ENCODE data around the gene DDX56. TPM values are rescaled to one million over a fixed set of nuclear protein-coding genes. Genes with fewer than 3 reads are reported as not detected.

Gene DDX56
- total and polyA plus RNA-seq, 2 of the 13 experiments (the other 11 are each of a cell fraction or from before 2014, with no cell fraction given), result 82.6 to 120 TPM

DNA sequence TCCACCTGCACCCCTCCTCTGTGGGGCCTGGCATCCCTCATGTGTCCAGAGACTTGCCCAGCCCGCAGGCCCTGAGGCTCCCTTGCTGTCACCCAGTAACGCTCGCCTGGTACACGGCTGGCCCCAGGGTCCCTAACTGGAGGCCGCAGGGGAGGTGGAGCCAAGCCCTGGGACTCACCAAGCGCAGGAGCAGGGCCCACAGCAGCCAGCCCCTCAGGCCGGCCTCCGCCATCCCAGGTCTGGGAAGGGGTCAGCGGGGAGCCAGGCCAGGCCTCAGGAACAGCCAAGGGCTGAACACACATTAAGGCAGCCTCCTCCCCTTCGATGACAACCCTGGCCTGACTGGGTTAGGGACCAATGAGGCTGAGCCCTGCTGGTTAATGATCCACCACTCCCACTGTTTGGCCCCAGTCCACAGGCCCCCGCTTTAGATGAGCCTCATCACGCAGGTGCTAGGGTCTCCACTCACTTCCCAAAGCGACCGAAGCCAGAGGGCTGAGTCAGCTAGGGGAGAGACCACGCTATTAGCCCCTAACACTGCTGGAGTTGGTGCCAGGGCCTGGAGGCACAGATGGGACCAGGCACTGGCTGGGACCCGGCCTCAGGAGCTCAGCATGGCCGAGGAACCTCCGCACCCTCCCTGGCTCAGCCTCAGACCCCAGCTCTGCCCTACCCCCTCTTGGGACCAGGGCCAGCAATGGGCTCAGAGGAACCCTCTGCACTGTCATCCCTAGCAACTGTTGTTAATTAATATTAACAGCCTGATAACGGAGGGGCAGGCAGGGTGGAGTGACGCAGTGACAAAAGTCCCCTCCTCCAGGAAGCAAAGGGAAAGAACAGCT is 32.5 kb downstream of the DDX56 start, which contains the start of gene NPC1L1 (continued):
- TF ChIP-seq, protein P1, sequence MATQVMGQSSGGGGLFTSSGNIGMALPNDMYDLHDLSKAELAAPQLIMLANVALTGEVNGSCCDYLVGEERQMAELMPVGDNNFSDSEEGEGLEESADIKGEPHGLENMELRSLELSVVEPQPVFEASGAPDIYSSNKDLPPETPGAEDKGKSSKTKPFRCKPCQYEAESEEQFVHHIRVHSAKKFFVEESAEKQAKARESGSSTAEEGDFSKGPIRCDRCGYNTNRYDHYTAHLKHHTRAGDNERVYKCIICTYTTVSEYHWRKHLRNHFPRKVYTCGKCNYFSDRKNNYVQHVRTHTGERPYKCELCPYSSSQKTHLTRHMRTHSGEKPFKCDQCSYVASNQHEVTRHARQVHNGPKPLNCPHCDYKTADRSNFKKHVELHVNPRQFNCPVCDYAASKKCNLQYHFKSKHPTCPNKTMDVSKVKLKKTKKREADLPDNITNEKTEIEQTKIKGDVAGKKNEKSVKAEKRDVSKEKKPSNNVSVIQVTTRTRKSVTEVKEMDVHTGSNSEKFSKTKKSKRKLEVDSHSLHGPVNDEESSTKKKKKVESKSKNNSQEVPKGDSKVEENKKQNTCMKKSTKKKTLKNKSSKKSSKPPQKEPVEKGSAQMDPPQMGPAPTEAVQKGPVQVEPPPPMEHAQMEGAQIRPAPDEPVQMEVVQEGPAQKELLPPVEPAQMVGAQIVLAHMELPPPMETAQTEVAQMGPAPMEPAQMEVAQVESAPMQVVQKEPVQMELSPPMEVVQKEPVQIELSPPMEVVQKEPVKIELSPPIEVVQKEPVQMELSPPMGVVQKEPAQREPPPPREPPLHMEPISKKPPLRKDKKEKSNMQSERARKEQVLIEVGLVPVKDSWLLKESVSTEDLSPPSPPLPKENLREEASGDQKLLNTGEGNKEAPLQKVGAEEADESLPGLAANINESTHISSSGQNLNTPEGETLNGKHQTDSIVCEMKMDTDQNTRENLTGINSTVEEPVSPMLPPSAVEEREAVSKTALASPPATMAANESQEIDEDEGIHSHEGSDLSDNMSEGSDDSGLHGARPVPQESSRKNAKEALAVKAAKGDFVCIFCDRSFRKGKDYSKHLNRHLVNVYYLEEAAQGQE (IDR thresholded peaks at IDR 0.05; ENCODE audit: borderline replicate concordance in 1 of 2, low read depth in 1 of 2, low read length in 2 of 2), result peak in 1 of 2 experiments; percentile 64; a peak in 2 of 4 replicates
- TF ChIP-seq ZNF788 (CRISPR knock-in tag; IDR thresholded peaks at IDR 0.05; ENCODE audit: borderline replicate concordance) (peak; percentile 89; the same call in 1 of the 2 replicates), ZNF44 (CRISPR knock-in tag; IDR thresholded peaks at IDR 0.05) (no peak), KMT2B (CRISPR knock-in tag; IDR thresholded peaks at IDR 0.05) (peak; percentile 79), NFYB (CRISPR knock-in tag; IDR thresholded peaks at IDR 0.05) (peak; percentile 79), ZFP91 (CRISPR knock-in tag; IDR thresholded peaks at IDR 0.05; ENCODE audit: borderline replicate concordance) (peak; percentile 86), ESRRA (CRISPR knock-in tag; IDR thresholded peaks at IDR 0.05; ENCODE audit: low read depth) (0 out of 2 replicates have a peak, but pooled peaks have one; percentile 22), ZKSCAN8 (CRISPR knock-in tag; IDR thresholded peaks at IDR 0.05; ENCODE audit: borderline replicate concordance) (peak; percentile 46; the same call in 1 of the 2 replicates), MTA1 (CRISPR knock-in tag; IDR thresholded peaks at IDR 0.05; ENCODE audit: borderline replicate concordance) (0 out of 2 replicates have a peak, but pooled peaks have one; percentile 65), SP2 (CRISPR knock-in tag; IDR thresholded peaks at IDR 0.05) (no peak; the same call in 1 of the 2 replicates)
- TF ChIP-seq, protein P2, sequence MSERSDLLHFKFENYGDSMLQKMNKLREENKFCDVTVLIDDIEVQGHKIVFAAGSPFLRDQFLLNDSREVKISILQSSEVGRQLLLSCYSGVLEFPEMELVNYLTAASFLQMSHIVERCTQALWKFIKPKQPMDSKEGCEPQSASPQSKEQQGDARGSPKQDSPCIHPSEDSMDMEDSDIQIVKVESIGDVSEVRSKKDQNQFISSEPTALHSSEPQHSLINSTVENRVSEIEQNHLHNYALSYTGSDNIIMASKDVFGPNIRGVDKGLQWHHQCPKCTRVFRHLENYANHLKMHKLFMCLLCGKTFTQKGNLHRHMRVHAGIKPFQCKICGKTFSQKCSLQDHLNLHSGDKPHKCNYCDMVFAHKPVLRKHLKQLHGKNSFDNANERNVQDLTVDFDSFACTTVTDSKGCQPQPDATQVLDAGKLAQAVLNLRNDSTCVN (CRISPR knock-in tag; IDR thresholded peaks at IDR 0.05; ENCODE audit: borderline replicate concordance), result peak; percentile 74
- TF ChIP-seq, protein P3, sequence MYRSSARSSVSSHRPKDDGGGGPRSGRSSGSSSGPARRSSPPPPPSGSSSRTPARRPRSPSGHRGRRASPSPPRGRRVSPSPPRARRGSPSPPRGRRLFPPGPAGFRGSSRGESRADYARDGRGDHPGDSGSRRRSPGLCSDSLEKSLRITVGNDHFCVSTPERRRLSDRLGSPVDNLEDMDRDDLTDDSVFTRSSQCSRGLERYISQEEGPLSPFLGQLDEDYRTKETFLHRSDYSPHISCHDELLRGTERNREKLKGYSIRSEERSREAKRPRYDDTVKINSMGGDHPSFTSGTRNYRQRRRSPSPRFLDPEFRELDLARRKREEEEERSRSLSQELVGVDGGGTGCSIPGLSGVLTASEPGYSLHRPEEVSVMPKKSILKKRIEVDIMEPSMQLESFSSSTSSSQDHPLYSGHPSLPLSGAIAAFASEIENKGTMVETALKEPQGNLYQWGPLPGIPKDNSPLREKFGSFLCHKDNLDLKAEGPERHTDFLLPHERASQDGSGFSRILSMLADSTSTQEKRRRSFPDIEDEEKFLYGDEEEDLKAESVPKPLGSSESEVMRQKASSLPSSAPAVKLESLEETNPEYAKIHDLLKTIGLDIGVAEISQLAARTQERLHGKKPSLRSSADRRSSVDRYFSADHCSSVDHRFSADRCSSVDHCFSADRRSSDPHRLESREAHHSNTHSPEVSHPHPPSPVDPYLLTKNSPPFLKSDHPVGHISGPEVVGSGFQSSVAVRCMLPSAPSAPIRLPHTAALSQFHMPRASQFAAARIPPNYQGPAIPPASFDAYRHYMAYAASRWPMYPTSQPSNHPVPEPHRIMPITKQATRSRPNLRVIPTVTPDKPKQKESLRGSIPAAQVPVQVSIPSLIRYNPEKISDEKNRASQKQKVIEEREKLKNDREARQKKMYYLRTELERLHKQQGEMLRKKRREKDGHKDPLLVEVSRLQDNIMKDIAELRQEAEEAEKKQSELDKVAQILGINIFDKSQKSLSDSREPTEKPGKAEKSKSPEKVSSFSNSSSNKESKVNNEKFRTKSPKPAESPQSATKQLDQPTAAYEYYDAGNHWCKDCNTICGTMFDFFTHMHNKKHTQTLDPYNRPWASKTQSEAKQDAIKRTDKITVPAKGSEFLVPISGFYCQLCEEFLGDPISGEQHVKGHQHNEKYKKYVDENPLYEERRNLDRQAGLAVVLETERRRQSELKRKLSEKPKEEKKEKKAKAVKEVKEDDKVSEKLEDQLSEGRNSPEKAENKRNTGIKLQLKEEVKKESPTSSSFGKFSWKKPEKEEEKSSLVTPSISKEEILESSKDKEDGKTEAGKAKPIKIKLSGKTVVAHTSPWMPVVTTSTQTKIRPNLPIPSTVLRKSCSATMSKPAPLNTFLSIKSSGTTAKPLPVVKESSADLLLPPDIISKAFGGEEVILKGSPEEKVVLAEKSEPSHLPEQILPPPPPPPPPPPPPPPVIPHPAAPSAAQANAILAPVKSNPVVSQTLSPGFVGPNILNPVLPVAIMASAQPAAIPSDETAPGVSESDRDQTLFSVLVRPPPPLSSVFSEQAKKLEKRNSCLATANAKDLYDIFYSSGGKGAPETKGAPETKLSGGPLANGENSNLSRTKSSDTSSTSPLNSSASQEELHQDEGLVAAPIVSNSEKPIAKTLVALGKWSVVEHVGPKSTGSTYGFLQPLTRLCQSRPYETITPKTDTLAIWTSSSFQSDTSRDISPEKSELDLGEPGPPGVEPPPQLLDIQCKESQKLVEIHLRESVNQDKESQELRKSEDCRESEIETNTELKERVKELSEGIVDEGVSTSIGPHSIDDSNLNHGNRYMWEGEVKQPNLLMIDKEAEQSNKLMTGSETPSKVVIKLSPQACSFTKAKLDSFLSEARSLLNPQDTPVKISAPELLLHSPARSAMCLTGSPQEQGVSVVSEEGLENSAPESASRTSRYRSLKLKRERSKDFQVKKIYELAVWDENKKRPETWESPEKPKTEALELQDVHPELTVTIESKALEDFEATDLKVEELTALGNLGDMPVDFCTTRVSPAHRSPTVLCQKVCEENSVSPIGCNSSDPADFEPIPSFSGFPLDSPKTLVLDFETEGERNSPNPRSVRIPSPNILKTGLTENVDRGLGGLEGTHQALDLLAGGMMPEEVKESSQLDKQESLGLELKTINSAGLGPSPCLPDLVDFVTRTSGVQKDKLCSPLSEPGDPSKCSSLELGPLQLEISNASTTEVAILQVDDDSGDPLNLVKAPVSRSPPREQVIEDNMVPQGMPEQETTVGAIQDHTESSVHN (CRISPR knock-in tag; IDR thresholded peaks at IDR 0.05), result peak; percentile 63; the same call in 1 of the 2 replicates

Data from HepG2 (cell line).